Activated CD4-positive, alpha-beta T cell treated with anti-CD3 and anti-CD28 coated beads, Interleukin-10, Interleukin-2, amounts not matched to agents 100 ng/mL and 50 ng/mL, durations not matched to agents 16 hours and 8 hours (primary cell): ENCODE data around the gene SRSF7.
"Not testable (repeated sequence)": the region's sequence is repeated elsewhere in the genome, so short reads cannot be mapped to it uniquely, and the experiment has no call there.

Source experiments
- DNase-seq: peaks from one replicate; pipeline ENCODE4 v3.0.0-alpha.2; 2020

SRSF7 gene

DNA sequence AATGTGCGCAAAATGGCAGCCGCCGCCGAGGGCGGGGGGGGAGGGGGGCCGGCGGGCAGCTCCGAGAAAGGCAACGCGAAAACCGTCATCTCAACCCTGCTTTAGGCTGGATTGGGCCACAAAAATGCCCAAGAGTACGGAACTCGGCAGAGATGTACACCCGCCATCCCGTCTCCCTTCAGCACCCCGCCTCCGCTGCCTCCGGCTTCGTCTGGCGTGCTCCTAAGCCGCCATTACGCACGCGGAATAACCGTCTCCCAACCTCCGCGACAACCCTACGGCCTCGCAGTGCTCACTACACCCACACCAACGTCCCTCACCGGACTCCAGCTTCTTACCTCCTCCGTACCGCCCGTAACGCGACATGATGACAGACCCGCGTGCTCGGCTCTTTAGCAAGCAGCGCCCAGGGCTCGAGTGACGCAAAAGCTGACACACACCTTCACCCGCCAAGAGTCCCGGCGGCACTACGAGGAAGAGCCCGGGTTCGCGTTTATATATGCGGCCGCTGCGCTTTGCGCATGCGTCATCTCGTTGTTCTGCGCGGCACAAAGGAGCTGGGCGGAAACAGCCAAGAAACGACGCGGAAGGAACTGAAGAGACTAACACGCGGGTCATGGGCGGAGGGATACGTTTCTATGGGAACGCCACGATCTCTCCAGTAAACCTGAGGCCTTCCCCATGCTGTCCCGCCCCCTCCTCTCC is at the start of gene SRSF7:
SRSF7 (minus strand) TSS at position 471 of the 705 bp plus-strand sequence; CDS start at position 366, 105 bp downstream.
- DNase-seq: peak; percentile 98

DNA sequence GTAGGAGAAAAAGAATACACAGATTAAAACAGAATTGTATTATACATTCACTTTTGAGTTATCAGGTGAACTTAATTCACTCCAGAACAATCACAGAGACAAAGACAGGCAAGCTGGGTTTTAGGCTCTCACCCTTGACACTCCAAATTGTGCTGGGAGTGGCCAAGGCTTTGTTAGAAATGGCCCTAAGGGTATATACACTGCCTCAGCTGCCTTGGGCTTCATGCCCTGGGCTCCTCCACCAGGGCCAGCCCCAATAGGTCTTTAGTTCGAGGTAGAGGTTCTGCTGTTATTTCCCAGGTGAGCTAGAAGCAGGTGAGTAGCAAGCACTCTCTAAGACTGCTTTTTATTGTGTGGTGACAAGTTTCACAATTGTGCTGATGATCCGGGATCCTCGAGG is 46.8 kb upstream of the SRSF7 start:
- DNase-seq: no peak

DNA sequence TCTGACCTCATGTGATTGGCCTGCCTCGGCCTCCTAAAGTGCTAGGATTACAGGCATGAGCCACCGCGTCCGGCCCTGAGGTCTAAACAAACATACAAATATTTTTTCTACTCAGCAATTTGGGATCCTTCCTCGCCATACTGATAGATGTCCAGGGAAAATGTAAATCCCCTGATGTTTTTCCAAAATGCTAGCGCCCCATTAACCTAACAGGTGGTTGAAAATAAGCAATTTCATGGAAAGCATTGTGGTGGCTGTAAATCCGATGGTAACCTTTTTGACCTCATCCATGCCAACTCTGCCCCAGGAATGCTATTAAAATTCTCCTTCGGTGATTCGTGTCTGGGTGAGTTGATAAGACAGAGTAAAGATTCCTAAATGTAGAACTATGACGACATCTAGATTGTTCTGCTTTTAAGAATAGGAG is 46.1 kb upstream of the SRSF7 start:
- DNase-seq: no peak

DNA sequence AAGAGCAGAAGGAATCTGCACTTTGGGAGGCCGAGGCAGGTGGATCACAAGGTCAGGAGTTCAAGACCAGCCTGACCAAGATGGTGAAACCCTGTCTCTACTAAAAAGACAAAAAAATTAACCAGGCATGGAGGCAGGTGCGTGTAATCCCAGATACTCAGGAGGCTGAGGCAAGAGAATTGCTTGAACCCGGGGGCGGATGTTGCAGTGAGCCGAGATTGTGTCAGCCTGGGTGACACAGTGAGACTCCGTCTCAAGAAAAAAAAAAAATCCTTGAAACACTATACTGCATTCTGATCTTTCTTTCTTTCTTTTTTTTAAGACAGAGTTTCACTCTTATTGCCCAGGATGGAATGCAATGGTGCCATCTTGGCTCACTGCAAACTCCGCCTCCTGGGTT is 43.9 kb upstream of the SRSF7 start:
- DNase-seq: not testable (repeated sequence)

DNA sequence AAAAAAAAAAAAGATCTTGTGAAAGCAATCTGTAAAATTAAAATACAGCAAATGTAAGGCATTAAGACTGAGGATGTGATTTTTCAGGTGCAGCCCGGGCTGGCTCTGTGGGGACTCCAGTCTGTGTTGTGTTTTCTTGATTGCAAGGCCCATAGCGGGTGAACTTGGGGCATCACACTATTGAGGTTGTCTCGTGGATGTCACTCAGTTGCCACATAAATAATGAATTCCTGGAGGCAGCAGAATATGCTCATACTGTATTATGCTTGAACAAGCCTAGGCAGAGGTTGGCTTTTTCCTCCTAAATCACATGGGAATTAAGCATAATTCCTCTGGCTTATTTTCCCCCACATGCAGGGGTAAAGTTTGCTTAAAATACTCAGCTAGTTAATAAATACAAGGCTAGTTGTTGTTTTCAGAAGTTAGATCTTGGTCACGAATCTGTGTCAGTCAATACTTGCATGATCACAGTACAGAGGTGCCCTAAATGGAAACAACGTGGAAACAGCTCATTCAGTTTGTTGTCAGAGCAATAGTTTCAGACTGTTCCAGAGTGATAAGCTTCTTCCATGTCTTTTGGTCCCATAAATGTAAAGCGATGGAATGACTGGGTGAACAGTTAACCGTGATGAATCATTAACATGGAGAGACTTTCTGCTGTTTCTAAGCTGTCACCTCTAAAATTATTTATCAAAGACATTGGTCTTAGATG is 43.2 kb upstream of the SRSF7 start:
- DNase-seq: no peak

DNA sequence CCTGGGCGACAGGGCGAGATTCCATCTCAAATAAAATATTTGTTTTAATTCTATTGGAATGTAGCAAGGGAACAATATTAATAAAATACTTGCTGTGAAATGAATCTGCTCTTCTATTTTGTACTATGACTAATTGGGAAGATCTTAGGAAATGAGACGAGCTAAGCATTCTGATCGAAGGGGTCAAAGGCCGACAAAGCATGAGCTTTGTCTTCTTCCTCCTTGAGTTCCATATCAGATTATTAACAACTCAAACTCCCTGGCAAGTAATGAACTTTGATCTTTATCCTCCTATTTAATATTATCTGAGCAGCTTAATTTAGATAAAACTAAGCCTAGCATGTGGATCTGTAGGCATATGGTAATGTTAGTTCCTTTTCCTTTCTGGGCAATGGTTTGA is 42.4 kb upstream of the SRSF7 start:
- no peak for DNase-seq

DNA sequence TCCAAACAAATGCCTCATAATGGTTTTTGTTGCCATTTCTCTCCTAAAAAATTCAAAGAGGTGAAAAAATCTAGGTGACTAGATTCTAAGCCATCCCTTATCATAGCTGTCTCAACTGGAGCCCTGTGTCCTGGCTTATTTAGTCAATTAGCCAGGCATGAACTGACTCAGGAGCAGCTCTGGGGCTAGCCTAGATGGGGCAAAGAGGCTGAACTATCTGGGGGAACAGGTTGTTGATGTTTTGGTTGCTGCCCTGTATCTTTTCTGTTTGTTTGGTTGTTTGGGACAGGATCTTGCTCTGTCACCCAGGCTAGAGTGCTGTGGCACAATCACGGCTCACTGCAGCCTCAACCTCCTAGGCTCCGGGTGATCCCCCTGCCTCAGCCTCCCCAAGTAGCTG is 41.6 kb upstream of the SRSF7 start:
- DNase-seq: no peak

DNA sequence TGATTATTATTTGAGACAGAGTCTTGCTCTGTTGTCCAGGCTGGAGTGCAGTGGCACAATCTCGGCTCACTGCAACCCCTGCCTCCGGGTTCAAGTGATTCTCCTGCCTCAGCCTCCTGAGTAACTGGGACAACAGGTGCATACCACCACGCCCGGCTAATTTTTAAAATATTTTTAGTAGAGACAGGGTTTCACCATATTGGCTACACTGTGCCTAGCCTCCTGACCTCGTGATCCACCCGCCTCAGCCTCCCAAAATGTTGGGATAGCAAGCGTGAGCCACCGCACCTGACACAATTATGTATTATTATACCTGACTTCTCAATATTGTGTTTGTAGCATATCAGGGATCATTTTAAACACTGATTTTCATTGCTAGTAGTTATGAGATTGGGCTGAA is 41.2 kb upstream of the SRSF7 start:
- DNase-seq: not testable (repeated sequence)

DNA sequence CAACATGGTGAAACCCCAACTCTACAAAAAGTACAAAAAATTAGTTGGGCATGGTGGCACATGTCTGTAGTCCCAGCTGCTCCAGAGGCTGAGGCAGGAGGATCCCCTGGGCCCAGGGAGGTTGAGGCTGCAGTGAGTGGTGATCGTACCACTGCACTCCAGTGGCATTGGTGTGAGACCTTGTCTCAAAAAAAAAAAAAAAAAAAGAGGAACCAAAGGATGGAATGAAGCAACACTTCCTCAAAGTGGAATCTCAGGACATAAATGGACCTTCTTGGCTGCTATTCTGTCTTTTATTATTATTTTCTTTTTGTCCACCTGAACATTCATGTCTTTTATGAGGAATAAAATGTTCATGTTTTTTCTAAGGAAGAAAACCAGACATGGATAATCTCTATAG is 40.6 kb upstream of the SRSF7 start:
- DNase-seq: no peak

DNA sequence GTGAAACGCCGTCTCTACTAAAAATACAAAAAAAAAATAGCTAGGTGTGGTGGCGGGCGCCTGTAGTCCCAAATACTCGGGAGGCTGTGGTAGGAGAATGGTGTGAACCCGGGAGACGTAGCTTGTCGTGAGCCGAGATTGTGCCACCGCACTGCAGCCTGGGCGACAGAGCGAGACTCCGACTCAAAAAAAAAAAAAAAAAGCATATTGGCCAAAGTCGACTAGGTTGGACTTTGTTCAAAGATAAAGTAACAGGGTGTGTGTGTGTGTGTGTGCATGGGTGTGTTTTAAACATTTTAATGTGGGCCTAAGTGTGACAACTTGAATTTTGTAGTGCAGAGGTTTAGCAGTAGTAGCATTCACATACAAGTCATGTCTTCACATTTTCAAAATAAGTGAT is 38.5 kb upstream of the SRSF7 start:
- DNase-seq: no peak

DNA sequence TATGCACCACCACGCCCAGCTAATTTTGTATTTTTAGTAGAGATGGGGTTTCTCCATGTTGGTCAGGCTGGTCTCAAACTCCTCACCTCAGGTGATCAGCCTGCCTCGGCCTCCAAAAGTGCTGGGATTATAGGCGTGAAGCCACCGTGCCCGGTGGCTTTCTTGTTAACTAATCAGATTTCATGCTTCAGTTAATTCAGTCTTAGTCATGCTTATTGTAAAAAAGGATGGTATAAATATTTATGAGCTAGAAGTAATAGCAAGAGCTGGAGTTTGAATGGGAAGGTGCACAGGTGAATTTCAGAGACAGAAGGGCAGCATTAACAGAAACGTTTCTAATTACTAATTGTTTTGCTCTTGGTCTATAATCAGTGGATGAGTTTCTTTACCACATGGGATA is 37.1 kb upstream of the SRSF7 start:
- DNase-seq: no peak

DNA sequence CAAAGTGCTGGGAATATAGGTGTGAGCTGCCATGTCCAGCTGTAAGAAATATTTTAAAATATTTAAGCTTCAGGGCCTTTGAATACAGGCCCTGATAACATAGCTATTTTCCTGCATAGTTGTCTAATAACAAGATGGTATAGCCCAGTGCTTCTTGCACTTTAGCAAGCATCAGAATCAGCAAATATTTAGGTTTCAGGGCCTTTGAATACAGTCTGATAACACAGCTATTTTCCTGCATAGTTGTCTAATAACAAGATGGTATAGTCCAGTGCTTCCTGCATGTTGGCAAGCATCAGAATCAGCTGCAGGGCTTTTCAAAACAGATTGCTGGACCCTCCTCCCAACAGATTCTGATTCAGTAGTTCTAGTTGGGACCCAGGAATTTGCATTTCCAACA is 32.4 kb upstream of the SRSF7 start:
- no peak for DNase-seq

DNA sequence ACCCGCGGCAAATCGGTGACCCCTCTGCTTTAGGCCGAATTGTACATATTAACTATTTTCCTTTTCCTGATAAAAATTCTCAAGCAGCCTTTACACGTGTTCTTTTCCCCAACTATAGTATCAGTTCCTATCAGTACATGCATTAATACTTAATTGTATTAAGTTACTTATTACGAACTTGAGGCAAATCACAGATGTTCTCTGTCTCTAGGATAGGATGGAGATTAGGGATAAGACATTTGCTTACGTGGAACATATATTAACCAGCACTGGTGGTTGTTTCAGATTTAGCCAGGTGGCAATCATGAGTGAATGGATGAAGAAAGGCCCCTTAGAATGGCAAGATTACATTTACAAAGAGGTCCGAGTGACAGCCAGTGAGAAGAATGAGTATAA is 27.5 kb upstream of the SRSF7 start:
- DNase-seq: no peak

DNA sequence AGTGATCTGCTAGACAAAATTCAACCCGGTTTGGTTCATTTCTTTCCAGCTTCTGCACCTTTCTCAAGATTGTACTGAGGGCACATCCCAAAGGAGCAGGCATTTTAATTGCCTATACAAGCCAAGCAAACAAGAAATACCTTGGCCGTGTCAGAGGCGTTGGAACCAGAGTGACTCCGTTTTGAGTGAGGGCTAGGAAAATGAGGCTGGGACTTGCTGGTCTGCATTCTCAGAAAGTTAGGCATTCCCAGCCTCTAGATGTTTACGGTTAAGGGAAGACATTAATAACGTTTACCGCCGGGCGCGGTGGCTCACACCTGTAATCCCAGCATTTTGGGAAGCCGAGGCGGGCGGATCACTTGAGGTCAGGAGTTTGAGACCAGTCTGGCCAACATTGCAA is 25.4 kb upstream of the SRSF7 start:
- DNase-seq: no peak

DNA sequence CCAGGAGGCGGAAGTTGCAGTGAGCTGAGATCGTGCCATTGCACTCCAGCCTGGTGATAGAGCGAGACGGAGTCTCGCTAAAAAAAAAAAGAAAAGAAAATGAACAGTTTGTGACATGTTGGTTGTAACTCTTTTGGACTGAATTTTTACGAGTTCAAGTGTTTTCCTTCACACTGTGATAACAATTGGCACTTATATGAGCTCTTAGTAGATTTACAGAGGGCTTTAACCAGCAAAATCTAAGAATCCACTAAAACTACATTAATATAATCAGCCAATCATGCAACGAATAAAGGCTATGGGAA is 24.7 kb upstream of the SRSF7 start:
- DNase-seq: no peak

DNA sequence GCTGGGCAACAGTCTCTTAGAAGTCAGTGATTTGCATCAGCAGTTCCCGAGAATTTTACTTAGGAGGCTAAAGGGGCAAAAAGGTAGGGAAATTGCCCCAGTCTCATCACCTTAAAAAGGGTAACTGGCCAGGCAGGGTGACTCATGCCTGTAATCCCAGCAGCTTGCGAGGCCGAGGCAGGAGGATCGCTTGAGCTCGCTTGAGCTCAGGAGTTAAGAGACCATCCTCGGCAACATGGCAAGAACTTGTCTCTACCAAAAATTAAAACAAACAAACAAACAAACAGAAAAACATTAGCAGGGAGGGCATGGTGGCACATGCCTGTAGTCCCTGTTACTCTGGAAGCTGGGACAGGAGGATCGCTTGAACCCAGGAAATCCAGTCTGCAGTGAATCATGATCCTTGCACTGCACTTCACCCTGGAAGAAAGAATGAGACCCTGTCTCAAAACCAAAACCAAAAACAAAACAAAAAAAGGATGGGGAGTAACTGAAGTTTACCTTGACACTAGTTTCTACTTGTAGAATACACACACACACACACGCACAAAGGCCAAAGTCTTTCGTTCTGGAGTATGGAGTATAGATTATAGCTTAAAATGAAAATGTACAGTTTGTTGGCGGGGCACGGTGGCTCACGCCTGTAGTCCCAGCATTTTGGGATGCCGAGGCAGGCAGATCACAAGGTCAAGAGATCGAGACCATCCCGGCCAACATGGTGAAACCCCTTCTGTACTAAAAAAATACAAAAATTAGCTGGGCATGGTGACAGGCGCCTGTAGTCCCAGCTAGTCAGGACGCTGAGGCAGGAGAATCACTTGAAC is 24.1 kb upstream of the SRSF7 start:
- no peak for DNase-seq

DNA sequence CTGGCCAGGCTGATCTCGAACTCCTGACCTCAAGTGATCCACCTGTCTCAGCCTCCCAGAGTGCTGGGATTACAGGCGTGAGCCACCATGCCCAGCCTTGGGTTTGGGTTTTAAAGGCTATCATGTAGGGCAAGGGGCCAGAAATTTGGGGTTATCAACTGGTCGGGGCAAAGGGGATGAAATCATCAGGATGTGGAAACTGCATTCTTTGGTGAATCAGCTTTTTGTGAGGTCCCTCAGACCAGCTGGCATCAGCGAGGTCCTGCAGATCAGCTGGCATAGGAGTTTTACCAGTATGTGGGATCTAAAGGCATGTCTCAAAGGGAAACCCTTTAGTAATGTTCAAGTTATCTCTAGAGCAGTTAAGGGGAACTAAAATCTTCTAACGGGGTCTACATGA is 20.5 kb upstream of the SRSF7 start:
- DNase-seq: no peak

DNA sequence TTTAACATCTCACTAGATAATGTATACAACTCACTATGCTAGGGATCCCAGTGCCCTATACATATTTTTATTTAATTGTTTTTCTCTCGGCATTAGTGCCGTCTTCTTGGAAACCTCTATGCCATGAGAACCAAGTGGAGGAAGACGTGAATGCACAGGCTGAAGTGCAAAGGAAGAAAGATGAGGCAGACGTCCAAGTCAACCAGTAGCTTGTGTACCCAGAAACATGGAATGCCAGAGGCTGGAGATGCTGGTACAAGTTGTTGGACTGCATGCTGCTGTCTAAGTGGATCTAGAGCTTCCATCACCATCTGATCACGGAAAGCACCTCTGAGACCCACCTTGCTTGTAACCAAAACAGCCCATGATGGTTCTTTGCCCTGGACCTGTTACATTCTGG is 14.4 kb upstream of the SRSF7 start:
- DNase-seq: no peak

DNA sequence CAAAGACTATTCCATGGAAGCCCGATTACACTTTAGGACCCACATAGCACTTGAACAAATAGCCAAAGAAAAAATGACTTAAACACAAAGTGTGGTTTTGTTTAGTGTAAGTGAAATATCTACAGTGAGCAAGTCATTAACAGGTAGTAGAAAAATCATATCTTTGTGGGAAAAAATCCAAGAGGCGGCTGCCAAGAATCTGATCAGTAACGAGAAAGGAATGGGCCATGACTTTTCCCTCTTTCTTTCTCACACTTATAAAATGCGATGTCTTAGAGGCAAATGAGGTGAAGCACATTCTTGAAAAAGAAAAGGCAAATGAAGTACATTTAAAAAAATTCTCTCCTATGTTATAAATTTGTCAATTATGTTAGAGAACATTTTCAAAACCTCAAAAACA is 14.0 kb upstream of the SRSF7 start:
- no peak for DNase-seq

DNA sequence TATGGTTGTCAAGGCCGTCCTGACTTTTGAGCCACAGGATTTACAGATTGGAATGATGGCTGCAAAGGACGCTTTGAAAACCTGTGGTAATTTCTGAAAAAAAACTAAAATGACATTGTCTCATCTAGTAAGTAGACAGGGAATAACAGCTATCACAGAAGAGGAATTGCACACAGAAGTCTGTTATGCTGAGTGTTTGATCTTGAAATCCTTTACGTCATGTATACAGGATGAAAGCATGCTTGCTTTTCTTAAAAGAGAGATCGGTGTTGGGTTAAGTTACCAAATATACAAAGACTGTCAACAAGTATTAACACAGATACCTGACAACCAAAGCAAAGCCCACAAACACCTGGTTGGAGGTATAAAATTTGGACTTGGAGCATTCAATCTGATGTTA is 12.6 kb upstream of the SRSF7 start:
- no peak for DNase-seq

DNA sequence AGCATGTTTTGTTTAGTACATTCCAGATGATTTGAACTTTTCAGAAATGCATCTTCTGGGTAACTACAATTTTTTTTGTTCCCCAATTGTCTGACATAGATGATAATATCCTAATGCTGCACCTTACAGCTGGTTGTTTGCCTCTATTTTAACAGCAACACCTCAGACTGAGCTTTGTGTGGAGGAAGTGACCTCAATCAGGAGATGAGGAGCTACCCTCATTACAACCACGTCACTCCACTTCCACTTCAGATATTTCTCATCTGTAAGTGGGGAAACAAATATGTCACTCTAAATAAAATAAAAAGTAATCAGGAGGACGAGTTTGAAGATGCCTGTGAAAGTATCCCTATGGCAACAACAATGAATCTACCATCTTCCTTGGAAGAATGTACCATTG is 12.1 kb upstream of the SRSF7 start:
- DNase-seq: peak; percentile 57

DNA sequence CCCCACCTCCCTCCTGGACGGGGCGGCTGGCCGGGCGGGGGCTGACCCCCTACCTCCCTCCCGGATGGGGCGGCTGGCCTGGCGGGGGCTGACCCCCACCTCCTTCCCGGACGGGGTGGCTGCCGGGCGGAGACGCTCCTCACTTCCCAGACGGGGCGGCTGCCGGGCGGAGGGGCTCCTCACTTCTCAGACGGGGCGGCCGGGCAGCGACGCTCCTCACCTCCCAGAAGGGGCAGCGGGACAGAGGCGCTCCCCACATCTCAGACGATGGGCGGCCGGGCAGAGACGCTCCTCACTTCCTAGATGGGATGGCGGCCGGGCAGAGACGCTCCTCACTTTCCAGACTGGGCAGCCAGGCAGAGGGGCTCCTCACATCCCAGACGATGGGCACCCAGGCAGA is 4.7 kb upstream of the SRSF7 start:
- DNase-seq: not testable (repeated sequence)

DNA sequence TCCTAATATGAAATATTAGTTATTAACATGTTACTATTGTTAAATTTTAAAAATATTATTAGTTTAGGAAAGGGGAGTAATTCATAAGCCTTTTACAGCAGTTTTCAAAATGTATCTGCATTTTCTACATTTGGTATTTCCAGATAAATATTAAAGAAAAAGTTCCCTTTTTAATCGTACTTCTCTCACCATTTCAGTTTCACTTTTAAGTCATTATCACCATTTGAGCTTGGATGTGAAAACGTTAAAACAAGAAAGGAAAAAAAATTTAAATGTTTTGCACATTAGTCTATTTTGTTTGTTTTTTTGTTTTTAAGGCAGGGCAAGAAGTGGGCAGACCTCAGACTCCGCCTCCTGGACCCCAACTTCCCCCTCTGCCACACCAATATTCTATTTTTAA is 3.3 kb upstream of the SRSF7 start:
- DNase-seq: no peak

DNA sequence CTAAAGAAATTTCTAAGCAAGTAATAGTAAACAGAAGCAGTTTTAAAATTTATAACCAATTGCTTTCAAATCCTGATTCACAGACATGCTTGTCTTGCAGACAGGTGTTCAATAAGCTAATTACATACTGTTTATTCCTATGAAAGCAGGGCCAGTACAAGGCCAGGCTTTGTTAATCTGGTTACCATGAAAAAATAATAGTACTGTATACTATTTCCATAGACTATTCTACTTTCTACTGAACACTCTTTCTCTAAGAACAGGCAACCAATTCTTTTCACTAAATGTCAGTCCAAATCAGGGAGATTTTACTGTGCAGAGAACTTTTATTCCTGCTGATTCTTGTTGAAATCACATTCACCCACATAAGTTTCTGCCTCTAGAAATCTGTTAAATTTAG is 2.9 kb upstream of the SRSF7 start:
- no peak for DNase-seq
